ENCODE measurements around the gene AHRR. TPM values are rescaled to one million over a fixed set of nuclear protein-coding genes. Genes with fewer than 3 reads are reported as not detected.
"Not testable (repeated sequence)": the region's sequence is repeated elsewhere in the genome, so short reads cannot be mapped to it uniquely, and the experiment has no call there.

Gene AHRR
- total RNA-seq, 1 donor from 2014 or later, result 54.9 TPM

- H3K27ac Mint-ChIP-seq (ENCODE audit: unreplicated experiment), result no peak overlapping the region
- H3K4me3 Mint-ChIP-seq (ENCODE audit: unreplicated experiment), result peak overlapping the region; percentile 75
These were observed 151.4 kb downstream of the AHRR start for GRCh38 chr5:472656-473550.

GRCh38 chr5:473551-474192 lies 152.2 kb downstream of the AHRR start:
- peaks cover 4% of the 10 kb centered on the region for H3K36me3 Mint-ChIP-seq (ENCODE audit: unreplicated experiment)
- peaks cover 19% of the 10 kb centered on the region for H3K4me1 Mint-ChIP-seq (ENCODE audit: unreplicated experiment)
- no peaks in the 10 kb centered on the region for H3K27me3 Mint-ChIP-seq (ENCODE audit: unreplicated experiment)
- DNase-seq (ENCODE audit: extremely low spot score, unreplicated experiment), result no peak
- H3K9me3 Mint-ChIP-seq (ENCODE audit: unreplicated experiment), result no peaks in the 10 kb centered on the region
- no peak for TF ChIP-seq CTCF (IDR thresholded peaks at IDR 0.05)
- peak overlapping the region; percentile 87 for H3K4me3 Mint-ChIP-seq (ENCODE audit: unreplicated experiment)
- H3K27ac Mint-ChIP-seq (ENCODE audit: unreplicated experiment), result peak overlapping the region; percentile 65

More at GRCh38 chr5:472656-473550, 151.4 kb downstream of the AHRR start:
- Mint-ChIP-seq H3K4me1 (ENCODE audit: unreplicated experiment) (peaks cover 19% of the 10 kb centered on the region), H3K9me3 (ENCODE audit: unreplicated experiment) (no peaks in the 10 kb centered on the region), H3K36me3 (ENCODE audit: unreplicated experiment) (peaks cover 4% of the 10 kb centered on the region), H3K27me3 (ENCODE audit: unreplicated experiment) (no peaks in the 10 kb centered on the region)
- TF ChIP-seq CTCF (IDR thresholded peaks at IDR 0.05), result no peak
- peak; percentile 95 for DNase-seq (ENCODE audit: extremely low spot score, unreplicated experiment)

- not testable (repeated sequence) for H3K27ac Mint-ChIP-seq (ENCODE audit: unreplicated experiment); H3K27me3 Mint-ChIP-seq (ENCODE audit: unreplicated experiment); DNase-seq (ENCODE audit: extremely low spot score, unreplicated experiment); H3K36me3 Mint-ChIP-seq (ENCODE audit: unreplicated experiment); H3K9me3 Mint-ChIP-seq (ENCODE audit: unreplicated experiment)
- peak overlapping the region; percentile 87 for H3K4me3 Mint-ChIP-seq (ENCODE audit: unreplicated experiment)
- H3K4me1 Mint-ChIP-seq (ENCODE audit: unreplicated experiment), result peaks cover 19% of the 10 kb centered on the region
These were observed 152.8 kb downstream of the AHRR start for GRCh38 chr5:474232-474839.

- H3K4me1 Mint-ChIP-seq (ENCODE audit: unreplicated experiment), result peaks cover 19% of the 10 kb centered on the region
- H3K27me3 Mint-ChIP-seq (ENCODE audit: unreplicated experiment), result no peaks in the 10 kb centered on the region
- no peak overlapping the region for H3K27ac Mint-ChIP-seq (ENCODE audit: unreplicated experiment)
- peaks cover 3% of the 10 kb centered on the region for H3K36me3 Mint-ChIP-seq (ENCODE audit: unreplicated experiment)
- no peaks in the 10 kb centered on the region for H3K9me3 Mint-ChIP-seq (ENCODE audit: unreplicated experiment)
- H3K4me3 Mint-ChIP-seq (ENCODE audit: unreplicated experiment), result peak overlapping the region; percentile 61
- no peak for DNase-seq (ENCODE audit: extremely low spot score, unreplicated experiment)
- no peak for TF ChIP-seq CTCF (IDR thresholded peaks at IDR 0.05)
These were observed 153.5 kb downstream of the AHRR start for GRCh38 chr5:474840-475661.

- H3K27ac Mint-ChIP-seq (ENCODE audit: unreplicated experiment), result no peak overlapping the region
- no peak for TF ChIP-seq CTCF (IDR thresholded peaks at IDR 0.05)
- peak overlapping the region; percentile 40 for H3K4me3 Mint-ChIP-seq (ENCODE audit: unreplicated experiment)
- no peak for DNase-seq (ENCODE audit: extremely low spot score, unreplicated experiment)
- H3K4me1 Mint-ChIP-seq (ENCODE audit: unreplicated experiment), result peaks cover 15% of the 10 kb centered on the region
- no peaks in the 10 kb centered on the region for H3K9me3 Mint-ChIP-seq (ENCODE audit: unreplicated experiment)
- H3K36me3 Mint-ChIP-seq (ENCODE audit: unreplicated experiment), result peaks cover 2% of the 10 kb centered on the region
- no peaks in the 10 kb centered on the region for H3K27me3 Mint-ChIP-seq (ENCODE audit: unreplicated experiment)
These were observed 154.2 kb downstream of the AHRR start for GRCh38 chr5:475704-476101.

All from osteocyte (in vitro differentiated cells).